Thoracic aorta endothelial cell (primary cell): Measurements from ENCODE around the gene SPATA31A3. TPM values are rescaled to one million over a fixed set of nuclear protein-coding genes. Genes with fewer than 3 reads are reported as not detected.

Experiments used
- small RNA-seq: library from RNA; depleted of rRNA; stranded (forward); fragments of <200 nt; gene quantifications from one replicate; pipeline ENCODE3, GENCODE V24; 2012
- total RNA-seq: library from RNA; depleted of rRNA; stranded (reverse); fragments of >200 nt; gene quantifications from 2 replicates; pipeline ENCODE4 v1.2.3, GENCODE V29; 2012

The SPATA31A3 gene
- not detected in 2 replicates for total RNA-seq

GRCh38 chr9:66992450-66992849, at the start of gene SPATA31A3:
Gene SPATA31A3 (minus strand): TSS chr9:66992550. CDS start chr9:66992521, 29 bp downstream.

Small RNA genes within 50 kb of the gene (small RNA-seq; reads per million reads assigned to genes)
- gene AL353770.1, result not detected
- not detected for gene AL353770.2

Other genes starting within 250 kb of the SPATA31A3 start
- 5.5 and 6.1 TPM in 2 replicates for gene ZNF658, start 91.8 kb downstream of the SPATA31A3 start, total RNA-seq